ENCODE measurements around the gene IRF9.

DNA sequence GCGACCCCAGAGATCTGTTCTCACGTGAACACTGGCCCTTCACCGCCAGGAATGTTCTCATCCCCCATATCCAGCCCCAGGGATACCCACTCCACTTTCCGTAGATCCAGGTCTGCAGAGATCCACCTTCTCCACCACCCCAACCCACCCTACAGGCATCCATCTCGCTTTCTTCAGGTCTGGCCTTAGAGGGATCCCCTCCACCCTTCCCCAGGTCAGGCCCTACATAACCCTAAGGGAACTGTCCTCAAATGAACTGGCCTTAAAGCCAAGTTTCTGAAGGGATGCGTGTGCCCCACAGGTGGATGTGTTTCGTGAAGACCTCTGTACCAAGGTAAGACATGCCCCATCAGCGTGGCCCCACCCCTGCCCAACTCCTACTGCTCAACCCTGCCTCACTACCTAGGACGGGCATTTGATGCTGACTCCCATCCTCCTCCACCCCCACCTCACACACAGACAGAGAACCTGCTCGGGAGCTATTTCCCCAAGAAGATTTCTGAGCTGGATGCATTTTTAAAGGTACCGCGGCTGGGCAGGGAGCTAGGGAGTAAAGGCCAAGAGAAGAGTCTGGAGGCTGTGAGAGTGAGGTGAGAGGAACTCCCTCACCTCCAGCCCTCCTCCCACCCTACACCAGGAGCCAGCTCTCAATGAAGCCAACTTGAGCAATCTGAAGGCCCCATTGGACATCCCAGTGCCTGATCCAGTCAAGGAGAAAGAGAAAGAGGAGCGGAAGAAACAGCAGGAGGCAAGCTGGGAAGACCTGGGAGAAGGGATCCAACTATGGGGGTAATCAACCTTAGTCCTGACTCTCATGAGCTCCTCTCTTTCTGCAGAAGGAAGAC lies 24.2 kb upstream of the IRF9 start:
- TF ChIP-seq, protein P1, sequence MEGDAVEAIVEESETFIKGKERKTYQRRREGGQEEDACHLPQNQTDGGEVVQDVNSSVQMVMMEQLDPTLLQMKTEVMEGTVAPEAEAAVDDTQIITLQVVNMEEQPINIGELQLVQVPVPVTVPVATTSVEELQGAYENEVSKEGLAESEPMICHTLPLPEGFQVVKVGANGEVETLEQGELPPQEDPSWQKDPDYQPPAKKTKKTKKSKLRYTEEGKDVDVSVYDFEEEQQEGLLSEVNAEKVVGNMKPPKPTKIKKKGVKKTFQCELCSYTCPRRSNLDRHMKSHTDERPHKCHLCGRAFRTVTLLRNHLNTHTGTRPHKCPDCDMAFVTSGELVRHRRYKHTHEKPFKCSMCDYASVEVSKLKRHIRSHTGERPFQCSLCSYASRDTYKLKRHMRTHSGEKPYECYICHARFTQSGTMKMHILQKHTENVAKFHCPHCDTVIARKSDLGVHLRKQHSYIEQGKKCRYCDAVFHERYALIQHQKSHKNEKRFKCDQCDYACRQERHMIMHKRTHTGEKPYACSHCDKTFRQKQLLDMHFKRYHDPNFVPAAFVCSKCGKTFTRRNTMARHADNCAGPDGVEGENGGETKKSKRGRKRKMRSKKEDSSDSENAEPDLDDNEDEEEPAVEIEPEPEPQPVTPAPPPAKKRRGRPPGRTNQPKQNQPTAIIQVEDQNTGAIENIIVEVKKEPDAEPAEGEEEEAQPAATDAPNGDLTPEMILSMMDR (IDR thresholded peaks at IDR 0.05; ENCODE audit: borderline replicate concordance, extremely low read depth, low read length, poor library complexity, severe bottlenecking) = no peak
- no peak for TF ChIP-seq EZH2 (IDR thresholded peaks at IDR 0.05; ENCODE audit: borderline replicate concordance, low read depth, low read length, severe bottlenecking)
